Smooth muscle cell (in vitro differentiated cells): ENCODE data around the gene LRRC2. TPM values are rescaled to one million over a fixed set of nuclear protein-coding genes. Genes with fewer than 3 reads are reported as not detected.
"Not testable (repeated sequence)": the region's sequence is repeated elsewhere in the genome, so short reads cannot be mapped to it uniquely, and the experiment has no call there.

Source experiments
- DNase-seq: peaks from one replicate; lab custom pipeline; 2025; ENCODE audit not compliant: unreplicated experiment; lab: John Stamatoyannopoulos, UW
- H2AFZ ChIP-seq: fragments of 200-600 bp; sonication (generic); 2 replicates; pipeline ENCODE4 v1.6.0; 2016; ENCODE audit warnings: antibody characterized with exemption, low read depth, mild to moderate bottlenecking
- H3F3A ChIP-seq: fragments of 200-600 bp; sonication (generic); 2 replicates; pipeline ENCODE4 v1.6.0; 2017; ENCODE audit warnings: antibody characterized with exemption, low read depth
- H3K27ac ChIP-seq: fragments of 200-600 bp; sonication (generic); 2 replicates; pipeline ENCODE4 v1.5.1; 2016; ENCODE audit warnings: low read depth, mild to moderate bottlenecking
- H3K27me3 ChIP-seq: fragments of 200-600 bp; sonication (generic); 2 replicates; pipeline ENCODE4 v1.6.1; 2016; ENCODE audit warnings: low read depth, mild to moderate bottlenecking
- H3K36me3 ChIP-seq: fragments of 200-600 bp; sonication (generic); 2 replicates; pipeline ENCODE4 v1.5.1; 2016; ENCODE audit warnings: low read depth
- H3K4me1 ChIP-seq: fragments of 200-600 bp; sonication (generic); 2 replicates; pipeline ENCODE4 v1.5.1; 2016; ENCODE audit warnings: low read depth
- H3K4me2 ChIP-seq: fragments of 200-600 bp; sonication (generic); 2 replicates; pipeline ENCODE4 v1.6.0; 2016; ENCODE audit warnings: mild to moderate bottlenecking
- H3K4me3 ChIP-seq: fragments of 200-600 bp; sonication (generic); 2 replicates; pipeline ENCODE4 v1.5.1; 2016; ENCODE audit warnings: mild to moderate bottlenecking
- H3K79me2 ChIP-seq: fragments of 200-600 bp; sonication (generic); 2 replicates; pipeline ENCODE4 v1.6.0; 2016; ENCODE audit warnings: low read depth, mild to moderate bottlenecking
- H3K9ac ChIP-seq: fragments of 200-600 bp; sonication (generic); 2 replicates; pipeline ENCODE4 v1.6.0; 2016; ENCODE audit warnings: low read depth
- H3K9me3 ChIP-seq: fragments of 200-600 bp; sonication (generic); replicated peaks from 2 replicates; pipeline ENCODE4 v1.5.1; 2016; ENCODE audit warnings: low read depth
- H4K20me1 ChIP-seq: fragments of 200-600 bp; sonication (generic); 2 replicates; pipeline ENCODE4 v1.6.0; 2016; ENCODE audit warnings: low read depth
- CTCF ChIP-seq: fragments of 200-600 bp; sonication (generic); IDR thresholded peaks from 2 replicates; pipeline ENCODE4 v1.5.1; 2017; ENCODE audit warnings: borderline replicate concordance, mild to moderate bottlenecking, antibody characterized with exemption; ENCODE audit not compliant: insufficient read depth, poor library complexity, severe bottlenecking
- WGBS: methylation state at CpG from one replicate; pipeline ENCODE4 v1.1.7; 2016; ENCODE audit warnings: low lambda C conversion rate; 5-methylcytosine and 5-hydroxymethylcytosine counted together
- polyA plus RNA-seq: library from polyadenylated mRNA; unstranded; fragments of >200 nt; fragmentation: Nextera tagmentation; extraction: Ambion mirVana; gene quantifications from 2 replicates; pipeline ENCODE4 v1.2.1, GENCODE V29; 2016
- total RNA-seq: library from RNA; depleted of rRNA; stranded (reverse); fragments of >200 nt; gene quantifications from 2 replicates; pipeline ENCODE4 v1.2.3, GENCODE V29; 2014

The LRRC2 gene
- total and polyA plus RNA-seq, 2 experiments from 2014 or later: 2.0 to 2.7 TPM

DNA sequence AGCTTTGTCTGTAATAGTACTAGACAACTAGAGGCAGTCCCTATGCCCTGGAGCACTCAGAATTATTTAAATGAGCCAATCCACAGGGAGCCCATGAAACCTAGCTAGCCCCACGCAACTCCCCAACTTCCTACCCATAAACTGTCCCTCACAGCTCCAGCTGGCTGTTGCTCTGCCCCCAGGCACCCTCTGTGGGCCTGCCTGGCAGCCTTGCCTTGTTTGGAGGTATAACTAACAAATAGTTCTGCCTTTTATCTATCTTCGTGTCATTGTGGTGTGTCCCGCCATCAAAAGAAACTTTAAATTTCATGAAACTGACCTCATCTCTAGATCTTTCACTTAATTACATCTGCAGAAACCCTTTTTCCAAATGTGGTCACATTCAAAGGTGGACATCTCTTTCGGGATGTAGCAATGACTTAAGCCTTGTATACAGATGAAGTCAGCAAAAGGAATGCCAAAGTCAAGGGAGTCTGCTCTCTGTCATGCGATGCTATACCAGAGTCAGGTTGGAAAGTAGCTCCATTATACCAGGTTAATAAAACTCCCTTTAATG lies 70.1 kb downstream of the LRRC2 start:
- Histone ChIP-seq H2AFZ (no peak overlapping the region), H3K4me3 (no peak overlapping the region), H3K79me2 (no peaks in the 10 kb centered on the region), H3K4me1 (peaks cover 5% of the 10 kb centered on the region), H3K27ac (peak overlapping the region; percentile 83), H3F3A (peaks cover 12% of the 10 kb centered on the region), H3K27me3 (no peaks in the 10 kb centered on the region), H3K4me2 (peak overlapping the region; percentile 26), H3K36me3 (no peaks in the 10 kb centered on the region), H3K9ac (peak overlapping the region; percentile 15), H3K9me3 (no peaks in the 10 kb centered on the region), H4K20me1 (no peaks in the 10 kb centered on the region)
- TF ChIP-seq CTCF: no peak
- 8% methylated on average over 5 of the region's 5 CpGs for WGBS
- no peak for DNase-seq

DNA sequence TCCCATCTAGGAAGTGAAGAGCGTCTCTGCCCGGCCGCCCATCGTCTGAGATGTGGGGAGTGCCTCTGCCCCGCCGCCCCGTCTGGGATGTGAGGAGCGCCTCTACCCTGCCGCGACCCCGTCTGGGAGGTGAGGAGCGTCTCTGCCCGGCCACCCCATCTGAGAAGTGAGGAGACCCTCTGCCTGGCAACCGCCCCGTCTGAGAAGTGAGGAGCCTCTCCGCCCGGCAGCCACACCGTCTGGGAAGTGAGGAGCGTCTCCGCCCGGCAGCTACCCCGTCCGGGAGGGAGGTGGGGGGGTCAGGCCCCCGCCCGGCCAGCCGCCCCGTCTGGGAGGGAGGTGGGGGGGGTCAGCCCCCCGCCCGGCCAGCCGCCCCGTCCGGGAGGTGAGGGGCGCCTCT lies 71.6 kb downstream of the LRRC2 start:
- H3K9me3 ChIP-seq, H3K9ac ChIP-seq, H2AFZ ChIP-seq, H4K20me1 ChIP-seq, H3K4me1 ChIP-seq, H3K4me2 ChIP-seq, H3K27ac ChIP-seq, H3K27me3 ChIP-seq, DNase-seq, H3K79me2 ChIP-seq, H3K36me3 ChIP-seq, H3K4me3 ChIP-seq: not testable (repeated sequence)
- peaks cover 12% of the 10 kb centered on the region for H3F3A ChIP-seq
- WGBS: 98% methylated on average over 16 of the region's 33 CpGs

DNA sequence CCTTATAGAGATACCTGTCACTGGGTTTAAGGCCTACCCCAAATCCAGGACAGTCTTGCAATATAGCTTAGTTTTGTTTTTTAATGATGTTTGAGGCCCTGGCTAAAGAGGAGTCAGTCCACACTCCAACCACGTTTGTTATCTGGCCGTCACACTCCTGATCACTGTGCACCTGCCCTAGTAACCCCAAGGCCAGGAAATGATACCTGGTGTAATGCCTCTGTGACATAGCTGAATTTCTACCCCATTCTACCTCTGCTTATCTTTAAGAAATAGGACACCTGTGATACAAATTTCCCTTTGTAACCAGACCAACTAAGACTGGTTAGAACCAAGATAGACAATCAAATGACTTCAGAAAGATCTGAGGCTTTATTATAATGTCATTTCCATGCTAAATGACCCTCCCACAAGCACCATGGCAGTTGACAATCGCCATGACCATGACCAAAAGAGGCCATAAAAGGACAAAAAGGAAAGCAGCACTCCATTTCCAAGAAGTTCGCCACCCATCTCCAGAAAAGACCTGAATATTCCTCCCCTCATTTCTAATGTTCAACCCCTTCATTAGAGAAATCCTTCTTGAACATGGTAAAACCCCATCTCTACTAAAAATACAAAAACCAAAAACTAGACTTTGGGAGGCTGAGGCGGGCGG lies 73.1 kb downstream of the LRRC2 start:
- WGBS: 95% methylated on average over 6 of the region's 6 CpGs
- no peaks in the 10 kb centered on the region for H4K20me1 ChIP-seq
- peaks cover 12% of the 10 kb centered on the region for H3F3A ChIP-seq
- no peaks in the 10 kb centered on the region for H3K36me3 ChIP-seq
- H3K4me2 ChIP-seq: no peak overlapping the region
- no peaks in the 10 kb centered on the region for H3K9me3 ChIP-seq
- H3K9ac ChIP-seq: no peak overlapping the region
- no peak overlapping the region for H3K27ac ChIP-seq
- no peak overlapping the region for H3K4me3 ChIP-seq
- no peaks in the 10 kb centered on the region for H3K4me1 ChIP-seq
- no peak for TF ChIP-seq CTCF
- no peak overlapping the region for H2AFZ ChIP-seq
- H3K27me3 ChIP-seq: no peaks in the 10 kb centered on the region
- H3K79me2 ChIP-seq: no peaks in the 10 kb centered on the region
- no peak for DNase-seq

DNA sequence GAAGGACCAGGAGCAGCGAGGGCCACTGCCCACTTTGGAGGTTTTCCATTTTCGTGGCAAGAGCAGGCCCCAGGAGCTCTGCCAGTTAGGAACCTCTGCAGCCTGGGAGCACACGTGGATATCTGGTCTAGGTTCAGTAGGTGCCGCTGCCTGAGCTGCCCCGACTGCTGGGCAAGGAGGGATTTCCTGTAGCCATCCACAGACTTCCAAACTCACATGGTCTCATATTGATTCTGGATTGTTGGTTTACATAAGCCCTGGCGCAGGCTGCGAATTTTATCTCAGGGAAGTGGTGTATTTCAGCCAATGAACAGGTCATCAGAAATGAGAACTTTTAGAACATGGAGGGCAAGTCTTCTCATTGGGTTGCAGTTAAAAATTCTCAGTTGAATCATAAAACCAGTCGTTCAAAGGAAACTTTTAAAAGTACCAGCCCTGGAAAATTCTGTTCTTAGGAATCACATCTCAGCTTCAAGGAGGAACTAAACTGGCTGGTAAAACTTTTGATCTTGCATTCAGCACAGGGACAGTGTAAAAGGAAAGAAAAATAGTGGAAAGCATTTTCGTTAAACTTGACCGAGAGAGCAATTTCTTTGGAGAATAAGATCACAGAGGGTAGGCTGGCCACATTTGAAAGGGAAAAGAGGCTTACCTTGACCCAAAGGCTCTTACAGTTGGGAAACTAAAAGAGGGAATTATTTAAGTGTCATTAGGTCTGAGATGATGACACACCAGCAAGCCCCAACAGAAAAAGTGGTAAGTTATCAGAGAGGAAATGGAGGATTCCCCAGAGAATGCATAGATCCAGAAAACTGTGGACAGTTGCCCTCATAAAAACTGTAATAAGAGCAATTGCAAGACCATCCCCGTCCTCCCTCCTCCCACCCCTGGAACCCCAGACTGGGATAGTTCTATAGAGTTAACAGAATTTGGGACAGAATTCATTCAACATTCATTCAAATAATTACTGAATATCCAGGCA lies 74.7 kb downstream of the LRRC2 start:
- no peaks in the 10 kb centered on the region for H3K79me2 ChIP-seq
- TF ChIP-seq CTCF: no peak
- no peaks in the 10 kb centered on the region for H3K4me1 ChIP-seq
- peak overlapping the region; percentile 59 for H3K27ac ChIP-seq
- DNase-seq: no peak
- 51% methylated on average over 11 of the region's 11 CpGs for WGBS
- no peak overlapping the region for H3K9ac ChIP-seq
- no peaks in the 10 kb centered on the region for H3K36me3 ChIP-seq
- no peaks in the 10 kb centered on the region for H3K9me3 ChIP-seq
- no peak overlapping the region for H2AFZ ChIP-seq
- H3F3A ChIP-seq: peaks cover 12% of the 10 kb centered on the region
- no peaks in the 10 kb centered on the region for H4K20me1 ChIP-seq
- H3K4me2 ChIP-seq: peak overlapping the region; percentile 46
- no peak overlapping the region for H3K4me3 ChIP-seq
- H3K27me3 ChIP-seq: no peaks in the 10 kb centered on the region
